Measurements from ENCODE around the gene TMEM72.

DNA sequence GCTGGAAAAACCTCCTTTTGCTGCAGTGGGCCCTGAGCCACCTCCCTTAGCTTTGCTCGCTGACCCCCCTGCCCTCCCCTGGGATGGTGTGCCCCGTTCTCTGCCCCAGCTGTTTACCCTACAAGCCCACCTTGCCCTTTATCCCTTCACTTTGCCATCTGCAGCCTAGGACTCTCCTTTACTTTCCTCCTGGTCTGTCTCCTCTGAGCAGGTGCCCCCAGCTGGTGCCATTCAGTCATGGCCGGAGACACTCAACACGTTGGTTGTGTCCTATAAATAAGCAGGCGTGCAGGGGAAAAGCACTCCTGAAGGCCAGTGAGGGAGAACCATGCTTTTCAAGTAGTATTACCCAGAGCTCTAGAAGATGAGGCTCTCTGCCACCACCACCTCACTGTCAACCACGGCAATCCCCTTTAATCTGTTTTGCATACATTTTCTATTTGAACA lies 54.5 kb downstream of the TMEM72 start:
- TF ChIP-seq EZH2 (IDR thresholded peaks at IDR 0.05; ENCODE audit: insufficient read depth, low read length), result no peak
- TF ChIP-seq, protein P1, sequence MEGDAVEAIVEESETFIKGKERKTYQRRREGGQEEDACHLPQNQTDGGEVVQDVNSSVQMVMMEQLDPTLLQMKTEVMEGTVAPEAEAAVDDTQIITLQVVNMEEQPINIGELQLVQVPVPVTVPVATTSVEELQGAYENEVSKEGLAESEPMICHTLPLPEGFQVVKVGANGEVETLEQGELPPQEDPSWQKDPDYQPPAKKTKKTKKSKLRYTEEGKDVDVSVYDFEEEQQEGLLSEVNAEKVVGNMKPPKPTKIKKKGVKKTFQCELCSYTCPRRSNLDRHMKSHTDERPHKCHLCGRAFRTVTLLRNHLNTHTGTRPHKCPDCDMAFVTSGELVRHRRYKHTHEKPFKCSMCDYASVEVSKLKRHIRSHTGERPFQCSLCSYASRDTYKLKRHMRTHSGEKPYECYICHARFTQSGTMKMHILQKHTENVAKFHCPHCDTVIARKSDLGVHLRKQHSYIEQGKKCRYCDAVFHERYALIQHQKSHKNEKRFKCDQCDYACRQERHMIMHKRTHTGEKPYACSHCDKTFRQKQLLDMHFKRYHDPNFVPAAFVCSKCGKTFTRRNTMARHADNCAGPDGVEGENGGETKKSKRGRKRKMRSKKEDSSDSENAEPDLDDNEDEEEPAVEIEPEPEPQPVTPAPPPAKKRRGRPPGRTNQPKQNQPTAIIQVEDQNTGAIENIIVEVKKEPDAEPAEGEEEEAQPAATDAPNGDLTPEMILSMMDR (IDR thresholded peaks at IDR 0.05; ENCODE audit: insufficient read depth, low read depth, low read length), result no peak
